H1 (cell line): ENCODE results near the gene ATP2A3.

ENCODE experiments used
- BRCA1 ChIP-seq: IDR thresholded peaks from 2 replicates; pipeline ENCODE4 v1.6.1; 2012; ENCODE audit warnings: low read depth, low read length, improper control_type of control experiment
- CREB1 ChIP-seq: IDR thresholded peaks from 2 replicates; pipeline ENCODE4 v1.6.1; 2012; ENCODE audit warnings: inconsistent platforms
- SP4 ChIP-seq: IDR thresholded peaks from 2 replicates; pipeline ENCODE4 v1.6.1; 2012; ENCODE audit warnings: low read length, inconsistent platforms
- YY1 ChIP-seq: IDR thresholded peaks from 2 replicates; pipeline ENCODE4 v1.6.1; 2011; ENCODE audit warnings: low read depth, mild to moderate bottlenecking, low read length

GRCh38 chr17:3976675-3977171 is 12.5 kb upstream of the ATP2A3 start:
- TF ChIP-seq BRCA1 (no peak), CREB1 (no peak), YY1 (no peak), SP4 (no peak)
